SKM-1 treated with dmso at 0.1 percent for 144 hours (cell line): ENCODE results near the gene ATP6V0A1.
"Not testable (repeated sequence)": the region's sequence is repeated elsewhere in the genome, so short reads cannot be mapped to it uniquely, and the experiment has no call there.

ENCODE experiments used
- DNase-seq: peaks from one replicate; lab custom pipeline; 2025; ENCODE audit not compliant: unreplicated experiment; lab: John Stamatoyannopoulos, UW

The ATP6V0A1 gene

GRCh38 chr17:42475835-42476234 lies 17.2 kb downstream of the ATP6V0A1 start:
- DNase-seq = no peak

- DNase-seq = no peak
These were observed 17.7 kb downstream of the ATP6V0A1 start for GRCh38 chr17:42476411-42476810.

GRCh38 chr17:42477173-42477572 lies 18.5 kb downstream of the ATP6V0A1 start:
- DNase-seq = no peak

- DNase-seq = not testable (repeated sequence)
These were observed 19.1 kb downstream of the ATP6V0A1 start for GRCh38 chr17:42477824-42478223.

GRCh38 chr17:42484304-42484703 lies 25.6 kb downstream of the ATP6V0A1 start:
- no peak for DNase-seq

- no peak for DNase-seq
These were observed 27.0 kb downstream of the ATP6V0A1 start for GRCh38 chr17:42485680-42486079.

- no peak for DNase-seq
These were observed 29.4 kb downstream of the ATP6V0A1 start for GRCh38 chr17:42488032-42488431.

- no peak for DNase-seq
These were observed 34.6 kb downstream of the ATP6V0A1 start for GRCh38 chr17:42493319-42493718.

- DNase-seq = no peak
These were observed 36.0 kb downstream of the ATP6V0A1 start for GRCh38 chr17:42494673-42495072.

- no peak for DNase-seq
These were observed 40.1 kb downstream of the ATP6V0A1 start for GRCh38 chr17:42498828-42499227.

- no peak for DNase-seq
These were observed 43.4 kb downstream of the ATP6V0A1 start for GRCh38 chr17:42502091-42502490.

GRCh38 chr17:42502926-42503325 lies 44.2 kb downstream of the ATP6V0A1 start:
- DNase-seq = no peak

- no peak for DNase-seq
These were observed 49.0 kb downstream of the ATP6V0A1 start for GRCh38 chr17:42507671-42508070.

GRCh38 chr17:42508426-42509165 lies 49.9 kb downstream of the ATP6V0A1 start:
- no peak for DNase-seq

GRCh38 chr17:42509409-42509808 lies 50.7 kb downstream of the ATP6V0A1 start:
- no peak for DNase-seq

- peak; percentile 33 for DNase-seq
These were observed 51.2 kb downstream of the ATP6V0A1 start for GRCh38 chr17:42509841-42510240.

GRCh38 chr17:42512246-42512645 lies 53.6 kb downstream of the ATP6V0A1 start:
- DNase-seq = no peak

GRCh38 chr17:42512733-42513251 lies 54.1 kb downstream of the ATP6V0A1 start:
- no peak for DNase-seq

GRCh38 chr17:42513686-42514085 lies 55.0 kb downstream of the ATP6V0A1 start:
- DNase-seq = no peak

- no peak for DNase-seq
These were observed 55.6 kb downstream of the ATP6V0A1 start for GRCh38 chr17:42514279-42514678.

GRCh38 chr17:42514867-42515266 lies 56.2 kb downstream of the ATP6V0A1 start:
- no peak for DNase-seq

GRCh38 chr17:42517516-42517915 lies 58.8 kb downstream of the ATP6V0A1 start:
- DNase-seq = peak; percentile 53
